Measurements from ENCODE around the gene GCGR. TPM values are rescaled to one million over a fixed set of nuclear protein-coding genes. Genes with fewer than 3 reads are reported as not detected.

GCGR gene
- total RNA-seq, 2 donors from 2014 or later = not detected

GRCh38 chr17:81806461-81807209, 2.7 kb downstream of the GCGR start:
- H3K36me3 ChIP-seq = no peaks in the 10 kb centered on the region
- intact Hi-C loops (cut with DNase I) = no loop called here
- H3K9ac ChIP-seq (ENCODE audit: low read depth in 2 of 2, low read length in 2 of 2) = no peak overlapping the region
- no peaks in the 10 kb centered on the region for H3K4me1 ChIP-seq
- H3K4me3 ChIP-seq = no peak overlapping the region
- H3K27ac ChIP-seq = no peak overlapping the region
- no peak for TF ChIP-seq CTCF (IDR thresholded peaks at IDR 0.05)
- H3K9me3 ChIP-seq = no peaks in the 10 kb centered on the region
- peaks cover 62% of the 10 kb centered on the region for H3K27me3 ChIP-seq
- no peak for DNase-seq

- Histone ChIP-seq H3K9ac (ENCODE audit: low read depth in 2 of 2, low read length in 2 of 2) (no peak overlapping the region), H3K4me1 (no peaks in the 10 kb centered on the region), H3K4me3 (no peak overlapping the region), H3K36me3 (no peaks in the 10 kb centered on the region), H3K27ac (no peak overlapping the region), H3K27me3 (peaks cover 57% of the 10 kb centered on the region), H3K9me3 (no peaks in the 10 kb centered on the region)
- intact Hi-C loops (cut with DNase I) = no loop called here
- DNase-seq = no peak
- TF ChIP-seq CTCF (IDR thresholded peaks at IDR 0.05) = no peak
These were observed 3.3 kb downstream of the GCGR start for GRCh38 chr17:81807210-81807719.

- intact Hi-C loops (cut with DNase I) = no loop called here
- no peaks in the 10 kb centered on the region for H3K9me3 ChIP-seq
- H3K9ac ChIP-seq (ENCODE audit: low read depth in 2 of 2, low read length in 2 of 2) = no peak overlapping the region
- no peak overlapping the region for H3K27ac ChIP-seq
- TF ChIP-seq CTCF (IDR thresholded peaks at IDR 0.05) = no peak
- no peaks in the 10 kb centered on the region for H3K4me1 ChIP-seq
- no peak overlapping the region for H3K4me3 ChIP-seq
- peaks cover 51% of the 10 kb centered on the region for H3K27me3 ChIP-seq
- H3K36me3 ChIP-seq = no peaks in the 10 kb centered on the region
- DNase-seq = no peak
These were observed 3.9 kb downstream of the GCGR start for GRCh38 chr17:81807839-81808238.

- TF ChIP-seq CTCF (IDR thresholded peaks at IDR 0.05) = no peak
- Histone ChIP-seq H3K27ac (no peak overlapping the region), H3K36me3 (no peaks in the 10 kb centered on the region), H3K9me3 (no peaks in the 10 kb centered on the region), H3K9ac (ENCODE audit: low read depth in 2 of 2, low read length in 2 of 2) (no peak overlapping the region), H3K27me3 (peaks cover 40% of the 10 kb centered on the region), H3K4me1 (no peaks in the 10 kb centered on the region), H3K4me3 (no peak overlapping the region)
- DNase-seq = no peak
- intact Hi-C loops (cut with DNase I) = no loop called here
These were observed 5.0 kb downstream of the GCGR start for GRCh38 chr17:81808778-81809555.

- TF ChIP-seq CTCF (IDR thresholded peaks at IDR 0.05) = no peak
- Histone ChIP-seq H3K36me3 (no peaks in the 10 kb centered on the region), H3K27ac (no peak overlapping the region), H3K9me3 (no peaks in the 10 kb centered on the region), H3K27me3 (peaks cover 34% of the 10 kb centered on the region), H3K4me1 (no peaks in the 10 kb centered on the region), H3K4me3 (no peak overlapping the region), H3K9ac (ENCODE audit: low read depth in 2 of 2, low read length in 2 of 2) (no peak overlapping the region)
- DNase-seq = no peak
- intact Hi-C loops (cut with DNase I) = no loop called here
These were observed 5.6 kb downstream of the GCGR start for GRCh38 chr17:81809556-81809998.

All from colonic mucosa (tissue), 4 donors.